Activated naive CD4-positive, alpha-beta T cell treated with anti-CD3 and anti-CD28 coated beads for 36 hours (primary cell): Measurements from ENCODE around the gene ZFYVE28. TPM values are rescaled to one million over a fixed set of nuclear protein-coding genes. Genes with fewer than 3 reads are reported as not detected.

Experiments
- CTCF ChIA-PET: fragments of 350-600 bp; sonication (Branson Sonifier 250); formaldehyde crosslinking; loops from one replicate; lab custom pipeline; 2021; ENCODE audit warnings: antibody characterized with exemption; lab: Charles Lee
- DNase-seq: peaks from one replicate; pipeline ENCODE4 v3.0.0-alpha.2; 2020
- H3K27ac Mint-ChIP-seq: one replicate; pipeline ENCODE4 v1.8.0; 2021; ENCODE audit warnings: mild to moderate bottlenecking, mixed read lengths
- H3K27me3 Mint-ChIP-seq: one replicate; pipeline ENCODE4 v1.8.0; 2021; ENCODE audit warnings: low read depth, mixed read lengths
- H3K36me3 Mint-ChIP-seq: one replicate; pipeline ENCODE4 v1.8.0; 2021; ENCODE audit warnings: low read depth, mixed read lengths
- H3K4me1 Mint-ChIP-seq: one replicate; pipeline ENCODE4 v1.8.0; 2021; ENCODE audit warnings: low read depth, mixed read lengths
- H3K4me3 Mint-ChIP-seq: one replicate; pipeline ENCODE4 v1.8.0; 2021; ENCODE audit warnings: mild to moderate bottlenecking, moderate library complexity, mixed read lengths
- H3K9me3 Mint-ChIP-seq: one replicate; pipeline ENCODE4 v1.8.0; 2021; ENCODE audit warnings: mixed read lengths
- intact Hi-C: fragments of 100-400 bp; cut with micrococcal nuclease; formaldehyde crosslinking; loops from one replicate; pipeline ENCODE4 v1.15.1; 2023
- total RNA-seq, 2 experiments: library from RNA; stranded (reverse); gene quantifications; one replicate each; pipeline ENCODE4 v1.2.3, GENCODE V29; 2021

ZFYVE28 gene
- total RNA-seq, 2 experiments from 2014 or later = 5.3 to 6.2 TPM

GRCh38 chr4:2313366-2313765 lies 105.1 kb downstream of the ZFYVE28 start:
- intact Hi-C loops = no loop called here
- Mint-ChIP-seq H3K4me3 (no peak overlapping the region), H3K9me3 (peaks cover 5% of the 10 kb centered on the region), H3K27me3 (no peaks in the 10 kb centered on the region), H3K36me3 (peaks cover 5% of the 10 kb centered on the region), H3K27ac (no peak overlapping the region), H3K4me1 (no peaks in the 10 kb centered on the region)
- CTCF ChIA-PET = no interaction called here
- DNase-seq = no peak

- intact Hi-C loops = no loop called here
- peaks cover 8% of the 10 kb centered on the region for H3K9me3 Mint-ChIP-seq
- CTCF ChIA-PET = no interaction called here
- H3K4me1 Mint-ChIP-seq = no peaks in the 10 kb centered on the region
- H3K36me3 Mint-ChIP-seq = peaks cover 4% of the 10 kb centered on the region
- H3K4me3 Mint-ChIP-seq = no peak overlapping the region
- H3K27ac Mint-ChIP-seq = no peak overlapping the region
- H3K27me3 Mint-ChIP-seq = no peaks in the 10 kb centered on the region
- DNase-seq = no peak
Measured at GRCh38 chr4:2306773-2307410, 111.6 kb downstream of the ZFYVE28 start.

GRCh38 chr4:2305766-2306501 lies 112.5 kb downstream of the ZFYVE28 start:
- CTCF ChIA-PET = no interaction called here
- Mint-ChIP-seq H3K36me3 (peaks cover 4% of the 10 kb centered on the region), H3K9me3 (peaks cover 8% of the 10 kb centered on the region), H3K4me1 (no peaks in the 10 kb centered on the region), H3K4me3 (no peak overlapping the region), H3K27ac (no peak overlapping the region), H3K27me3 (no peaks in the 10 kb centered on the region)
- intact Hi-C loops = no loop called here
- no peak for DNase-seq

GRCh38 chr4:2304877-2305561 lies 113.4 kb downstream of the ZFYVE28 start:
- Mint-ChIP-seq H3K27ac (no peak overlapping the region), H3K36me3 (peaks cover 3% of the 10 kb centered on the region), H3K27me3 (no peaks in the 10 kb centered on the region), H3K4me1 (no peaks in the 10 kb centered on the region), H3K9me3 (peaks cover 8% of the 10 kb centered on the region), H3K4me3 (no peak overlapping the region)
- intact Hi-C loops = no loop called here
- CTCF ChIA-PET = no interaction called here
- no peak for DNase-seq

GRCh38 chr4:2304321-2304876 lies 114.0 kb downstream of the ZFYVE28 start:
- CTCF ChIA-PET = no interaction called here
- no peaks in the 10 kb centered on the region for H3K4me1 Mint-ChIP-seq
- no peak overlapping the region for H3K4me3 Mint-ChIP-seq
- no peaks in the 10 kb centered on the region for H3K27me3 Mint-ChIP-seq
- intact Hi-C loops = no loop called here
- H3K9me3 Mint-ChIP-seq = peaks cover 5% of the 10 kb centered on the region
- H3K36me3 Mint-ChIP-seq = peaks cover 2% of the 10 kb centered on the region
- DNase-seq = no peak
- H3K27ac Mint-ChIP-seq = no peak overlapping the region

- intact Hi-C loops = no loop called here
- CTCF ChIA-PET = no interaction called here
Measured at GRCh38 chr4:2303686-2304320, 114.6 kb downstream of the ZFYVE28 start.

GRCh38 chr4:2303121-2303685 lies 115.2 kb downstream of the ZFYVE28 start:
- no peak overlapping the region for H3K27ac Mint-ChIP-seq
- H3K4me1 Mint-ChIP-seq = no peaks in the 10 kb centered on the region
- H3K9me3 Mint-ChIP-seq = peaks cover 5% of the 10 kb centered on the region
- no peak for DNase-seq
- CTCF ChIA-PET = no interaction called here
- H3K36me3 Mint-ChIP-seq = peaks cover 1% of the 10 kb centered on the region
- H3K4me3 Mint-ChIP-seq = no peak overlapping the region
- no peaks in the 10 kb centered on the region for H3K27me3 Mint-ChIP-seq
- intact Hi-C loops = no loop called here

More at GRCh38 chr4:2303686-2304320, 114.6 kb downstream of the ZFYVE28 start:
- Mint-ChIP-seq H3K4me1 (no peaks in the 10 kb centered on the region), H3K27me3 (no peaks in the 10 kb centered on the region), H3K36me3 (peaks cover 1% of the 10 kb centered on the region), H3K27ac (no peak overlapping the region), H3K9me3 (peaks cover 5% of the 10 kb centered on the region), H3K4me3 (no peak overlapping the region)
- DNase-seq = no peak

- no peak for DNase-seq
- H3K27ac Mint-ChIP-seq = no peak overlapping the region
- CTCF ChIA-PET = no interaction called here
- no peaks in the 10 kb centered on the region for H3K27me3 Mint-ChIP-seq
- intact Hi-C loops = no loop called here
- no peaks in the 10 kb centered on the region for H3K36me3 Mint-ChIP-seq
- peaks cover 5% of the 10 kb centered on the region for H3K4me1 Mint-ChIP-seq
- H3K9me3 Mint-ChIP-seq = peaks cover 5% of the 10 kb centered on the region
- H3K4me3 Mint-ChIP-seq = no peak overlapping the region
Measured at GRCh38 chr4:2302387-2303119, 115.9 kb downstream of the ZFYVE28 start.

GRCh38 chr4:2301806-2302205 lies 116.6 kb downstream of the ZFYVE28 start:
- no peak overlapping the region for H3K4me3 Mint-ChIP-seq
- H3K36me3 Mint-ChIP-seq = no peaks in the 10 kb centered on the region
- intact Hi-C loops = no loop called here
- H3K27ac Mint-ChIP-seq = no peak overlapping the region
- H3K9me3 Mint-ChIP-seq = peaks cover 2% of the 10 kb centered on the region
- CTCF ChIA-PET = no interaction called here
- peaks cover 7% of the 10 kb centered on the region for H3K4me1 Mint-ChIP-seq
- no peak for DNase-seq
- no peaks in the 10 kb centered on the region for H3K27me3 Mint-ChIP-seq

- H3K4me3 Mint-ChIP-seq = no peak overlapping the region
- H3K9me3 Mint-ChIP-seq = no peaks in the 10 kb centered on the region
- no peak overlapping the region for H3K27ac Mint-ChIP-seq
- H3K4me1 Mint-ChIP-seq = peaks cover 10% of the 10 kb centered on the region
- no peaks in the 10 kb centered on the region for H3K36me3 Mint-ChIP-seq
- CTCF ChIA-PET = no interaction called here
- no peaks in the 10 kb centered on the region for H3K27me3 Mint-ChIP-seq
- DNase-seq = no peak
- intact Hi-C loops = no loop called here
Measured at GRCh38 chr4:2301225-2301642, 117.2 kb downstream of the ZFYVE28 start.

- Mint-ChIP-seq H3K27me3 (no peaks in the 10 kb centered on the region), H3K4me3 (no peak overlapping the region)
- CTCF ChIA-PET = no interaction called here
Measured at GRCh38 chr4:2300431-2301224, 117.8 kb downstream of the ZFYVE28 start.

More at GRCh38 chr4:2300431-2301224, 117.8 kb downstream of the ZFYVE28 start:
- intact Hi-C loops = no loop called here
- H3K9me3 Mint-ChIP-seq = no peaks in the 10 kb centered on the region
- no peaks in the 10 kb centered on the region for H3K36me3 Mint-ChIP-seq
- DNase-seq = no peak
- H3K4me1 Mint-ChIP-seq = peaks cover 13% of the 10 kb centered on the region
- H3K27ac Mint-ChIP-seq = no peak overlapping the region
